HG02943 (cell line): ENCODE data around the gene UBE2I.

Source experiments
- ATAC-seq: cut with Tn5 transposase; IDR thresholded peaks from one replicate; pipeline ENCODE4 v1.9.1; 2021; ENCODE audit warnings: mild to moderate bottlenecking, low read depth, moderate library complexity; ENCODE audit not compliant: unreplicated experiment

UBE2I gene

GRCh38 chr16:1355591-1355990 lies 46.2 kb downstream of the UBE2I start:
- ATAC-seq = no peak

GRCh38 chr16:1356061-1356900 lies 46.8 kb downstream of the UBE2I start:
- no peak for ATAC-seq

GRCh38 chr16:1357906-1358566 lies 48.6 kb downstream of the UBE2I start:
- no peak for ATAC-seq

GRCh38 chr16:1361685-1362360 lies 52.4 kb downstream of the UBE2I start:
- ATAC-seq = no peak

DNA sequence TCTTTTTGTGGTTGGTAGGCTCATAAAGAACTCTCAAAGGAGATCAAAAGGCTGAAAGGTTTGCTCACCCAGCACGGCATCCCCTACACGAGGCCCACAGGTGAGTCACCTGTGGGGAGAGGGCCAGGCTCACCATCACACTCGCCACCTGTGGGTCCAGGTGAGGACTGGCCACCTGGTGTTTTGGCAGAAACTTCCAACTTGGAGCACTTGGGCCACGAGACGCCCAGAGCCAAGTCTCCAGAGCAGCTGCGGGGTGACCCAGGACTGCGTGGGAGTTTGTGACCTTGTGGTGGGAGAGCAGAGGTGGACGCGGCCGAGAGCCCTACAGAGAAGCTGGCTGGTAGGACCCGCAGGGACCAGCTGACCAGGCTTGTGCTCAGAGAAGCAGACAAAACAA lies 53.4 kb downstream of the UBE2I start:
- no peak for ATAC-seq

DNA sequence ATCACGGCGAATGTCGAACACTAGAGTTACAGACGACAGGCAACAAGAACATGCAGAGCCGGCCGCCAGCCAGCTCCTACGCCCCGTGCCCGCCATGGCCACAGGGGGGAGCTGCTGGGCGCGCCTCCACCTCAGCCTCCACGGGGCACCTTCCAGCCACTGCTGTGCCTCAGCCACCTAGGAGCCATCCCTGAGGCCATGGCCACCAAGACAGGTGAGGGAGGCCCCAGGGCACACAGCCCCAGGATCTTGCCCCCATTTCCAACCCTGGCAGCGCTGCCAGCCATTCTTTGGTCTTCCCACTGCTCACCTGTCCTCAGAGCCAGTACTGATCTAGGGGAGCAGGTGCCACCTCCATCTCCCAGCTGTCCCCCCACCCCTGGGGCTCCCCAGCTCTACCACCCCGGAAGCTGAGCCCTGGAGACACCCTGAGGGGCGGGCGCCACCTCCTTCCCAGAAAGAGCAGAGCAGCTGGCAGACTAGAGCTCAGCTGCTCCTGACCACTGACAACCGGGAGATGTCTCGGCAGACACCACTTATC lies 54.1 kb downstream of the UBE2I start:
- no peak for ATAC-seq

- ATAC-seq = no peak
These were observed 55.1 kb downstream of the UBE2I start for GRCh38 chr16:1364510-1364909.

DNA sequence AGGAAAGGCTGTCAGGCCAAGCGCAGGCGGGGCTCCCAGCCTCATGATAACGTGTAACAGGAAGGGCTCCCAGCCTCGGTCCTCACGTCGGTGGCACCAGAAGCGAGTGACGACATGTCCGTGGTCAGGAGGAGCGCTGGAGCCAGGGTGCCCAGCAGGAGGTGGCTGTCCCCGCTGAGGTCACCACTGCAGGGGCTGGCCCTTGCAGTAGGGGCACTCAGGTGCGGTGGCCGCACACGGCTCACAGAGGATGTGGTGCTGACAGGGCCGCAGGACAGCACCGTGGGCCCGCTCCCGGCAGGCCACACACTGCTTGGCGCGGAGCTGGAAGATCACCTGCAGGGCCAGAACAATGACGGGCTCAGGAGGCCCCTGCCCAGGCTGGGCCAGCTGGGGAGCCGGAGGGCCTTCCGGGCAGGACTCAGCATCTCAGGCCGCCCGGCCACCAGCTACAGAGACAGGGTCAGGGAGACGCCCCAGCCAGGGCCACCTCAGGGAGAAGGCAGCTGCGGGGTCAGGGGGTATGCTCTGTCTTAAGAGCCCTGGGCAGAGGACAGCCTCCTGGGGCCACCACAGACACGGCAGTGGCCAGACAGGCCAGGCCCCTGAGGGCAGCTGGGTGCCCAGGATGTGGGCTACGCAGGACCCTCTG lies 56.8 kb downstream of the UBE2I start:
- ATAC-seq = no peak

DNA sequence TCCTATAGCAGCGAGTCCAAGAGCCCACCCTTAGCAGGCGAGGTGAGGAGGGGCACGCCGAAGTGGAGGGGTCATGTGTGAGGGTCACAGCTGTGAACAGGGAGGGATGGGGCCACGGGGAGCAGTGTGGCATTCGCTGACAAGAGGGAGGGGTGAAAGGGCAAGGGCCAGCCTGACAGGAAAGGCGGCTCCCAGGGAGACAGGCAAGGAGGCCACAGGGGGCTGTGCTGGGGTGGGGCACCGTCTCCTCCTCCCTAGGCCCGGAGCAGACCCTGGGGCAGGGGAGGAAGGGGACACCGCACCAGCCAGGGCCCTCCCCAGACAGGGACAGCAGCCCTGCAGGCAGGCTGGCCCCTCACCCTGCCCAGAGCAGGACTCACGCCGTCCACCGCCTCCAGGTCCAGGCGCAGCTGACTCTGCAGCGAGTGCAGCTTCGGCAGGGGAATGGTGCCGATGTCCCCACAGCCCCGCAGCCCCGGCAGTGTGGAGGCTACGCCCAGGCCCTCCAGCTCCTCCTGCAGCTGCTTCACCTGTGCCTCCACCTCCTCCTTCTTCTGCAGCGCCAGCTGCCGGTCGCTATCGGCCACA lies 57.4 kb downstream of the UBE2I start:
- ATAC-seq = no peak

DNA sequence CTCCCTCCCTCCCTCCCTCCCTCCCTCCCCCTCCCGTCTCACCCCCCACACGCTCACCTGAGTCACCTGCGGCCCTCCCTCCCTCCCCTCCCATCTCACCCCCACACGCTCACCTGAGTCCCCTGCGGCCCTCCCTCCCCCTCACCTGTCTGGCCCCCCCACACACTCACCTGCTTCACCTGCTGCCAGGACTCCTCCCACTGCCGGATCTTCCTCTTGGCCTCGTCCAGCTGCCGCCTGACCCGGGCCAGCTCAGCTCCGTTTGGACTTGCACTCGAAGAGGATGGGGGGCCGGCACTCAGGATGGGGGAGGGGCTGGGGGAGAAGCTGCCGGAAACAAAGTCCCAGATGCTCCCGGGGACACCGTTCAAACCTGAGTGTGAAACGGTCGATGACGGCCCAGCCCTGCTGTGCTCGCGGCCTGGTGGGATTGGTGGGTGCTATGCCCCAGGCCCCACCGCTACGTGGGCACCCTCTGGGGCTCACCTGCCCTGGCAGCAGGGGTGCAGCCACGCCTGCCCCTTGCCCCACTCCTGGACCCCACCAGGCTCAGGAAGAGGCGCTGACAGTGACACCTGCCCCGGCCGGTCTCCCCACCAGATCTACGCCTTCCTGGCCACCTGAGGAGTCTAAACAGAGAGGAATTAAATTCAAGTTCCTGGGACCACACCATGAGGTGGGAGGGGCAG lies 58.2 kb downstream of the UBE2I start:
- no peak for ATAC-seq

GRCh38 chr16:1371054-1371978 lies 61.9 kb downstream of the UBE2I start:
- ATAC-seq = no peak

DNA sequence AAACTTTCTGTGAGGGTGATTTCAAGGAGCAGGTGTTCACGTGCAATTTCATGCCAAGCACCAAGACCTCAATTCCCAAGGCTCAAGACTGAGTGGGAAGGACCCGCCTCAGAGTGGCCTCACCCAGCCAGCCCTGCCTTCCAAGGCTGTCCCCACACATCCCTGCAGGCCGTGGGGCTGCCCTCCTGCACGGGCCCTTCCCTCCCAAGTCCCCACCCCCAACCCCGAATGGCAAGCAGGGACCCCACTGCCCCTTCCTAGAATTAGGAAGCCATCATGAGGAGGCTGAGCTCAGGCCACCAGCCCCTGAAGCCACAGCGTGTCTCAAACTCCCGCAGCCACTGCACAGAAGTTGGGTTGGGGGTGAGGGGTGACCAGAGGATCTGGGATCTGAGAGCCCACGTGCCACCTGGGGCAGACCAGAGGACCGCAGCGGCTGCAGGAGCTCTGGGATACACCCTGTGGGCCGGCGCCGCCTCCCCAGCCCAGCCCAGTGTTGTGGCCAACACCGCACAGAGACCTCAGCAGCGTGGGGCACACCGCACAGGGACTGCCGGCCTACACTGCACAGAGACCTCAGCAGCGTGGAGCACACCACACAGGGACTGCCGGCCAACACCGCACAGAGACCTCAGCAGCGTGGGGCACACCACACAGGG lies 63.0 kb downstream of the UBE2I start:
- no peak for ATAC-seq

- ATAC-seq = no peak
These were observed 65.2 kb downstream of the UBE2I start for GRCh38 chr16:1374418-1375297.

DNA sequence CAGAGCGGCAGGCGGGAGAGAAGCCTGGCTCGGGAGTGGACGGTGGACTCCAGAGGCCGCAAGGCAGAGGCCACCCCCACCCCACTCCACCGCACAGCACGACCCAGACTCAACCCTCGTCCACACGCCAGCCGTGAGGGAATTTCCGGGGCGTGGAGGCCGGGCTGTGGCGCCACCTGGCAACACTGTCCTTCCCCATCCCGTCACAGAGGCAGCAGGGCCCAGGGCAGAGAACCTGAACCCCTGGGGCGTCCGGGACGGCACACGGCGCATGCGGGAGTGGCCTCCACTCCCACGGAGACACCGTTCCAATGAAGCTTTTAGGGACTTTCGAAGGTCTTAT lies 65.8 kb downstream of the UBE2I start:
- ATAC-seq = no peak

- ATAC-seq = no peak
These were observed 66.4 kb downstream of the UBE2I start for GRCh38 chr16:1375741-1376410.
